NCI-H526 treated with DMSO at 0.1 percent for 48 hours (cell line): ENCODE measurements around the gene BMP5.

Experiments used
- DNase-seq: peaks from one replicate; lab custom pipeline; 2025; lab: John Stamatoyannopoulos, UW

BMP5 gene

GRCh38 chr6:55708711-55709110 is 166.7 kb downstream of the BMP5 start:
- no peak for DNase-seq

- no peak for DNase-seq
These were observed 169.6 kb downstream of the BMP5 start for GRCh38 chr6:55705451-55706440.

- DNase-seq = no peak
These were observed 171.0 kb downstream of the BMP5 start for GRCh38 chr6:55704421-55704820.
